ENCODE measurements around the gene NAT14.

- TF ChIP-seq CTCF (IDR thresholded peaks at IDR 0.05; ENCODE audit: borderline replicate concordance, extremely low read depth, low read length, poor library complexity, severe bottlenecking), result no peak
- TF ChIP-seq EZH2 (IDR thresholded peaks at IDR 0.05; ENCODE audit: borderline replicate concordance, low read depth, low read length, severe bottlenecking), result no peak
These were observed 5.3 kb upstream of the NAT14 start for GRCh38 chr19:55479451-55480230.
